Bronchial epithelial cell (primary cell): Measurements from ENCODE around the gene QPRT. TPM values are rescaled to one million over a fixed set of nuclear protein-coding genes. Genes with fewer than 3 reads are reported as not detected.
"Not testable (repeated sequence)": the region's sequence is repeated elsewhere in the genome, so short reads cannot be mapped to it uniquely, and the experiment has no call there.

Experiments used
- DNase-seq: peaks from one replicate; pipeline ENCODE4 v3.0.0-alpha.2; 2010; ENCODE audit warnings: low read depth
- FAIRE-seq: peaks from 2 replicates; lab custom pipeline; 2011; peaks lifted over from hg19 to GRCh38; lab: Jason Lieb, UNC
- H3K27me3 ChIP-seq: 2 replicates; pipeline ENCODE4 v1.5.1; 2011; ENCODE audit warnings: low read length; ENCODE audit not compliant: control insufficient read depth, insufficient read depth
- H3K36me3 ChIP-seq: 2 replicates; pipeline ENCODE4 v1.5.1; 2011; ENCODE audit warnings: low read length; ENCODE audit not compliant: control insufficient read depth, insufficient read depth
- H3K4me3 ChIP-seq: 2 replicates; pipeline ENCODE4 v1.5.1; 2011; ENCODE audit warnings: mild to moderate bottlenecking, low read depth, low read length, control low read depth
- CTCF ChIP-seq: IDR thresholded peaks from 2 replicates; pipeline ENCODE4 v1.5.1; 2011; ENCODE audit warnings: mild to moderate bottlenecking, moderate library complexity, low read length, control low read depth, inconsistent platforms; ENCODE audit not compliant: insufficient read depth, severe bottlenecking
- total RNA-seq: library from RNA; depleted of rRNA; stranded (reverse); fragments of >200 nt; gene quantifications from 2 replicates; pipeline ENCODE4 v1.2.1, GENCODE V29; 2014

The QPRT gene
- total RNA-seq, 1 donor from 2014 or later: 0.79 TPM

- FAIRE-seq (no peak), DNase-seq (no peak)
- Histone ChIP-seq H3K4me3 (no peak overlapping the region), H3K27me3 (peaks cover 2% of the 10 kb centered on the region), H3K36me3 (no peaks in the 10 kb centered on the region)
- no peak for TF ChIP-seq CTCF
Observed at GRCh38 chr16:29664091-29664921, 14.7 kb upstream of the QPRT start.

- FAIRE-seq: no peak
- TF ChIP-seq CTCF: no peak
- no peak for DNase-seq
- peaks cover 2% of the 10 kb centered on the region for H3K27me3 ChIP-seq
- H3K4me3 ChIP-seq: no peak overlapping the region
- H3K36me3 ChIP-seq: no peaks in the 10 kb centered on the region
Observed at GRCh38 chr16:29665294-29666077, 13.5 kb upstream of the QPRT start.

DNA sequence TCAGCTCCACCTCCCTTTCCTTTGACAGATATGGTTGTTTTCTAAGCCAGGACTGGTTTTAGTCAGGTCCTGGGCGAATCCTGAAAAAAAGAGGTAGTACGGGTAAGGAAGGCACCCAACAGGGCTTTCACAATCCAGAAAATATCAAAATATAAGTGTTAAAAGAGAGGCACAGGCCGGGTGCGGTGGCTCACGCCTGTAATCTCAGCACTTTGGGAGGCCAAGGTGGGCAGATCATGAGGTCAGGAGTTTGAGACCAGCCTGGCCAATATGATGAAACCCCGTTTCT, 11.7 kb upstream of the QPRT start:
- not testable (repeated sequence) for H3K4me3 ChIP-seq, FAIRE-seq, H3K27me3 ChIP-seq, H3K36me3 ChIP-seq, DNase-seq

DNA sequence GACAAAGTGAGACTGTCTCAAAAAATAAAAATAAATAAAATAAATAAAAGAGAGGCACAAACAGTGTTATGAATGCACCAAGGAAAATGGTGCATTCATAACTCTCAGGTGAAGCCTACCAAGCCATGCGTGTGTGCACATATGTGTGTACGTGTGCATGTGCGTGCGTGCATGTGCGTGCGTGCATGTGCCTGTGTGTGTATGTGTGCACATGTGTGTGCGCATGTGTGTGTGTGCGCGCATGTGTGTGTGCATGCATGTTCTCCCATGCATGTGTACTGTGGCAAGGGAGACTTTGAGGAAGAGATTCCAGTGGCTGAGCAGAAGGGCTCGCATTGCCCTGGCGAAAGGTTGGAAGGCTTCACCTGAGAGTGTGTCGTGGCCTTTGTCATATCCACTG, 11.2 kb upstream of the QPRT start:
- TF ChIP-seq CTCF: no peak
- no peak for FAIRE-seq
- Histone ChIP-seq H3K4me3 (no peak overlapping the region), H3K27me3 (peaks cover 2% of the 10 kb centered on the region), H3K36me3 (no peaks in the 10 kb centered on the region)
- no peak for DNase-seq

- TF ChIP-seq CTCF: no peak
- H3K4me3 ChIP-seq: no peak overlapping the region
- FAIRE-seq: no peak
- H3K27me3 ChIP-seq: peaks cover 2% of the 10 kb centered on the region
- DNase-seq: no peak
- no peaks in the 10 kb centered on the region for H3K36me3 ChIP-seq
Observed at GRCh38 chr16:29668267-29668666, 10.7 kb upstream of the QPRT start.

DNA sequence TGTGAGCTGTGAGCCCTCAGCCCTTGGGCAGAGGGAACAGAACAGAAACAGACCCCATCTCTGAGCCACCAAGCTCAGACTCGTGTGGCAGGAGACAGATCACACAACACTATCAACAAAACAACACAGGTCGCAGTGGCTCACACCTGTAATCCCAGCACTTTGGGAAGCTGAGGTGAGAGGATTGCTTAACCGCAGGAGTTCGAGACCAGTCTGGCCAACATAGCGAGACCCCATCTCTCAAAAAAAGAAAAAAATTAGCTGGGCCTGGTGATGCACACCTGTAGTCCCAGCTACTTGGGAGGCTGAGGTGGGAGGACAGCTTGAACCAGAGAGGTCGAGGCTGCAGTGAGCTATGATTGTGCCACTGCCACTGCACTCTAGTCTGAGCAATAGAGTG, 5.5 kb upstream of the QPRT start:
- no peak for TF ChIP-seq CTCF
- FAIRE-seq: no peak
- H3K36me3 ChIP-seq: no peaks in the 10 kb centered on the region
- H3K4me3 ChIP-seq: no peak overlapping the region
- no peaks in the 10 kb centered on the region for H3K27me3 ChIP-seq
- no peak for DNase-seq
